ENCODE results near the gene SEMA3E. TPM values are rescaled to one million over a fixed set of nuclear protein-coding genes. Genes with fewer than 3 reads are reported as not detected.
A peak's percentile ranks its signal among the peaks of the same experiment; 100 is the strongest.

SEMA3E gene
- total RNA-seq, 1 donor from 2014 or later, result 4.6 TPM

DNA sequence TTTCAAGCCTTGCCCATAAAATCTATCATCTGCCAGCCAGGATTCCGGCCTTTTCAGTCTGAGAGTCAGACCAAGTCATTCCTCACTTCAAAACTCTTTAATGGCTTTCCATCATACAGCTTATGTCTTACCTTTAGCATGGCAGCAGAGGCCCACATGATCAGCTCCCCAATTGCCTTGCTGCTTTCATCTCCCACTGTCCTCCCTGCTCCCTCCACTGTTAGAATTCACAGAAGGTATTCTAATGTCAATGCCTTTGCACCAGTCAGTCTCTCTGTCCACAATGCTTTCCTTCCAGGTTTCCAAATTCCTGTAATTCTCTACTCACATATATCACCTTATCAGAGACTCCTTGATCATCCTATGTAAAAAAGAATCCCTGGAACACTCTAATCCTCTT lies 37.2 kb downstream of the SEMA3E start:
- no peaks in the 10 kb centered on the region for H3K79me2 ChIP-seq (ENCODE audit: insufficient read depth, low read length)
- H3K9me3 ChIP-seq (ENCODE audit: insufficient read depth, low read depth, low read length), result no peaks in the 10 kb centered on the region
- H3K27me3 ChIP-seq (ENCODE audit: insufficient read depth, low read length), result no peaks in the 10 kb centered on the region
- no peak for TF ChIP-seq EZH2 (IDR thresholded peaks at IDR 0.05; ENCODE audit: insufficient read depth, low read length)
- TF ChIP-seq, protein P1, sequence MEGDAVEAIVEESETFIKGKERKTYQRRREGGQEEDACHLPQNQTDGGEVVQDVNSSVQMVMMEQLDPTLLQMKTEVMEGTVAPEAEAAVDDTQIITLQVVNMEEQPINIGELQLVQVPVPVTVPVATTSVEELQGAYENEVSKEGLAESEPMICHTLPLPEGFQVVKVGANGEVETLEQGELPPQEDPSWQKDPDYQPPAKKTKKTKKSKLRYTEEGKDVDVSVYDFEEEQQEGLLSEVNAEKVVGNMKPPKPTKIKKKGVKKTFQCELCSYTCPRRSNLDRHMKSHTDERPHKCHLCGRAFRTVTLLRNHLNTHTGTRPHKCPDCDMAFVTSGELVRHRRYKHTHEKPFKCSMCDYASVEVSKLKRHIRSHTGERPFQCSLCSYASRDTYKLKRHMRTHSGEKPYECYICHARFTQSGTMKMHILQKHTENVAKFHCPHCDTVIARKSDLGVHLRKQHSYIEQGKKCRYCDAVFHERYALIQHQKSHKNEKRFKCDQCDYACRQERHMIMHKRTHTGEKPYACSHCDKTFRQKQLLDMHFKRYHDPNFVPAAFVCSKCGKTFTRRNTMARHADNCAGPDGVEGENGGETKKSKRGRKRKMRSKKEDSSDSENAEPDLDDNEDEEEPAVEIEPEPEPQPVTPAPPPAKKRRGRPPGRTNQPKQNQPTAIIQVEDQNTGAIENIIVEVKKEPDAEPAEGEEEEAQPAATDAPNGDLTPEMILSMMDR (IDR thresholded peaks at IDR 0.05; ENCODE audit: insufficient read depth, low read depth, low read length), result no peak
- no peak overlapping the region for H3K4me3 Mint-ChIP-seq (ENCODE audit: unreplicated experiment)
- no peak overlapping the region for H2AFZ ChIP-seq (ENCODE audit: low read depth, low read length)
- no peak overlapping the region for H3K4me3 ChIP-seq (ENCODE audit: insufficient read depth, low read depth, low read length)
- H4K20me1 ChIP-seq (ENCODE audit: insufficient read depth, low read length), result no peaks in the 10 kb centered on the region
- no peaks in the 10 kb centered on the region for H3K36me3 ChIP-seq (ENCODE audit: insufficient read depth, low read length)
- FAIRE-seq (no peak), DNase-seq (ENCODE audit: low read depth) (no peak)
- no peak overlapping the region for H3K27ac ChIP-seq (ENCODE audit: low read depth, low read length)
- H3K27me3 Mint-ChIP-seq (ENCODE audit: low read depth, unreplicated experiment), result no peaks in the 10 kb centered on the region
- no peaks in the 10 kb centered on the region for H3K36me3 Mint-ChIP-seq (ENCODE audit: low read depth, unreplicated experiment)
- no peaks in the 10 kb centered on the region for H3K9me3 Mint-ChIP-seq (ENCODE audit: unreplicated experiment)
- no peak overlapping the region for H3K4me2 ChIP-seq (ENCODE audit: low read length)
- no peak overlapping the region for H3K27ac Mint-ChIP-seq (ENCODE audit: unreplicated experiment)
- H3K9ac ChIP-seq (ENCODE audit: low read length), result no peak overlapping the region
- peaks cover 7% of the 10 kb centered on the region for H3K4me1 Mint-ChIP-seq (ENCODE audit: low read depth, unreplicated experiment)
- H3K4me1 ChIP-seq (ENCODE audit: insufficient read depth, low read length), result no peaks in the 10 kb centered on the region

- DNase-seq (ENCODE audit: low read depth) (no peak), FAIRE-seq (no peak)
- Histone ChIP-seq H3K27ac (ENCODE audit: low read depth, low read length) (no peak overlapping the region), H2AFZ (ENCODE audit: low read depth, low read length) (no peak overlapping the region), H3K4me2 (ENCODE audit: low read length) (no peak overlapping the region), H4K20me1 (ENCODE audit: insufficient read depth, low read length) (no peaks in the 10 kb centered on the region), H3K27me3 (ENCODE audit: insufficient read depth, low read length) (no peaks in the 10 kb centered on the region), H3K36me3 (ENCODE audit: insufficient read depth, low read length) (no peaks in the 10 kb centered on the region), H3K9ac (ENCODE audit: low read length) (no peak overlapping the region), H3K4me3 (ENCODE audit: insufficient read depth, low read depth, low read length) (no peak overlapping the region), H3K9me3 (ENCODE audit: insufficient read depth, low read depth, low read length) (no peaks in the 10 kb centered on the region), H3K4me1 (ENCODE audit: insufficient read depth, low read length) (no peaks in the 10 kb centered on the region), H3K79me2 (ENCODE audit: insufficient read depth, low read length) (no peaks in the 10 kb centered on the region)
- H3K27ac Mint-ChIP-seq (ENCODE audit: unreplicated experiment), result no peak overlapping the region
- H3K4me3 Mint-ChIP-seq (ENCODE audit: unreplicated experiment), result no peak overlapping the region
- TF ChIP-seq, protein P1 (IDR thresholded peaks at IDR 0.05; ENCODE audit: insufficient read depth, low read depth, low read length), result no peak
- no peak for TF ChIP-seq EZH2 (IDR thresholded peaks at IDR 0.05; ENCODE audit: insufficient read depth, low read length)
- H3K27me3 Mint-ChIP-seq (ENCODE audit: low read depth, unreplicated experiment), result no peaks in the 10 kb centered on the region
- H3K4me1 Mint-ChIP-seq (ENCODE audit: low read depth, unreplicated experiment), result peaks cover 7% of the 10 kb centered on the region
- H3K36me3 Mint-ChIP-seq (ENCODE audit: low read depth, unreplicated experiment), result no peaks in the 10 kb centered on the region
- no peaks in the 10 kb centered on the region for H3K9me3 Mint-ChIP-seq (ENCODE audit: unreplicated experiment)
Observed at GRCh38 chr7:83610649-83611304, 38.2 kb downstream of the SEMA3E start.

GRCh38 chr7:83608716-83609115 lies 40.2 kb downstream of the SEMA3E start:
- no peaks in the 10 kb centered on the region for H3K79me2 ChIP-seq (ENCODE audit: insufficient read depth, low read length)
- H3K4me1 ChIP-seq (ENCODE audit: insufficient read depth, low read length), result no peaks in the 10 kb centered on the region
- no peak overlapping the region for H3K4me3 ChIP-seq (ENCODE audit: insufficient read depth, low read depth, low read length)
- no peak overlapping the region for H3K4me3 Mint-ChIP-seq (ENCODE audit: unreplicated experiment)
- no peak for TF ChIP-seq EZH2 (IDR thresholded peaks at IDR 0.05; ENCODE audit: insufficient read depth, low read length)
- TF ChIP-seq, protein P1 (IDR thresholded peaks at IDR 0.05; ENCODE audit: insufficient read depth, low read depth, low read length), result no peak
- no peak for FAIRE-seq
- no peak overlapping the region for H2AFZ ChIP-seq (ENCODE audit: low read depth, low read length)
- no peaks in the 10 kb centered on the region for H3K27me3 ChIP-seq (ENCODE audit: insufficient read depth, low read length)
- H3K27me3 Mint-ChIP-seq (ENCODE audit: low read depth, unreplicated experiment), result no peaks in the 10 kb centered on the region
- peaks cover 7% of the 10 kb centered on the region for H3K4me1 Mint-ChIP-seq (ENCODE audit: low read depth, unreplicated experiment)
- peak; percentile 8 for DNase-seq (ENCODE audit: low read depth)
- no peak overlapping the region for H3K9ac ChIP-seq (ENCODE audit: low read length)
- no peak overlapping the region for H3K27ac ChIP-seq (ENCODE audit: low read depth, low read length)
- H3K36me3 Mint-ChIP-seq (ENCODE audit: low read depth, unreplicated experiment), result no peaks in the 10 kb centered on the region
- no peaks in the 10 kb centered on the region for H3K9me3 ChIP-seq (ENCODE audit: insufficient read depth, low read depth, low read length)
- no peaks in the 10 kb centered on the region for H3K36me3 ChIP-seq (ENCODE audit: insufficient read depth, low read length)
- no peak overlapping the region for H3K27ac Mint-ChIP-seq (ENCODE audit: unreplicated experiment)
- H3K4me2 ChIP-seq (ENCODE audit: low read length), result no peak overlapping the region
- no peaks in the 10 kb centered on the region for H3K9me3 Mint-ChIP-seq (ENCODE audit: unreplicated experiment)
- no peaks in the 10 kb centered on the region for H4K20me1 ChIP-seq (ENCODE audit: insufficient read depth, low read length)

Measured in astrocyte (in vitro differentiated cells and primary cell).